ENCODE results near the gene PGAM5.
"Not testable (repeated sequence)": the region's sequence is repeated elsewhere in the genome, so short reads cannot be mapped to it uniquely, and the experiment has no call there.

Gene PGAM5

DNA sequence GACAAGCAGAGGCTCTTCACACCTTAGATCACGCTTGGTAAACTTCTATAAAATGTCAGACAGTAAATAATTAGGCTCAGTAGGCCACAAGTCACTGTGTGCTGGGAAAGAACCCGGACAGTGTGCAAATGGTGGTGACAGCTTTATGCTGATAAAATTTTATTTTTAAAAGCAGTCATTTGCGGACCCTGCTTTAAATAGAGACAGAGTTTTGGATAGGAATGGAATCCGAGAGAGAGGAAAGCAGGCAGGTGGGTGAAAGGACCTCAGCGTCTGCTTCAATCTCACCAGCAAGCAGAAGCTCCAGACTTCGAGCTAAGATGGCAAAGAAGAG, 29.6 kb downstream of the PGAM5 start:
- H3K36me3 Mint-ChIP-seq (ENCODE audit: low read depth): peaks cover 77% of the 10 kb centered on the region
- H3K27ac Mint-ChIP-seq: no peak overlapping the region
- H3K9me3 Mint-ChIP-seq: no peaks in the 10 kb centered on the region
- H3K4me3 Mint-ChIP-seq: no peak overlapping the region
- no peak for DNase-seq
- peaks cover 13% of the 10 kb centered on the region for H3K4me1 Mint-ChIP-seq
- H3K27me3 Mint-ChIP-seq: no peaks in the 10 kb centered on the region
- ATAC-seq: no peak

DNA sequence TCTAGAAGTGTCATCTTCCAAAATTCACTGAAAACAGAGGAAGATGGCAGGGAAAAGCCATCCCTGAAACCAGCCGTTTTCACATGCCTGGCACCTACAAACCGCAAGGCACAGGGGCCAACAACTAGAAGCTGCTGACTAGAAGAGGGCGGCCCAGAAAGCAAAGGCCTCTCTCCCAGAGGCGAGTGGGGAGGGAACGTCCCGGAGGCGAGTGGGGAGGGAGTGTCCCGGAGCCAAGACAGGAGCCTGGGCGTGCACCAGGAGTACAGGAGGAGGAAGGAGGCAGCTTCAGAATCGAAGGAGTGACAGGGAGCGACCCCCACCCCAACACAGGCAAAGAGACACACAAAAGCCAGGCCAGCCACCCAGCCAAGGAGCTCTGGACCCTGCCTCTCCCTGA, 30.0 kb downstream of the PGAM5 start:
- Mint-ChIP-seq H3K4me1 (peaks cover 13% of the 10 kb centered on the region), H3K9me3 (no peaks in the 10 kb centered on the region), H3K27ac (no peak overlapping the region), H3K4me3 (no peak overlapping the region), H3K27me3 (no peaks in the 10 kb centered on the region), H3K36me3 (ENCODE audit: low read depth) (peaks cover 77% of the 10 kb centered on the region)
- DNase-seq (no peak), ATAC-seq (no peak)

DNA sequence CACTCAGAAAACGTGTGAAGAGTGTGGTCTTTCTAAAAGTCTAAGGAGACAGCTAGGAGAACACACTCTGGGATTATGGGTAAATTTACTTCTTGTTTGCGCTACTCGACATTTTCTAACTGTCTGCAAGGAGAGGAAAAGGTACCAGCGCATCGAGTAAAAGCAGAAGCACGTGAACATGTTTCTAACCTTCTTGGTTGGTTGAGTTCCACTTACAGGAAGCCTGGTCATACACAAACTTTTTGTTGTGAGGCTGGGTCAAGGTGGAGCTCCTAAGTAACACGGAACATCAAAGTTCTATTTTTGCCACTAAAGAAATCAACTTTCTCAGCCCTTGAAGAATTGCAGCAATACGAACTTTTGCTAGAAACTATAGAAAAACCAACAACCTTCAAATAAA, 31.0 kb downstream of the PGAM5 start:
- no peaks in the 10 kb centered on the region for H3K9me3 Mint-ChIP-seq
- DNase-seq (no peak), ATAC-seq (no peak)
- H3K4me1 Mint-ChIP-seq: peaks cover 13% of the 10 kb centered on the region
- H3K4me3 Mint-ChIP-seq: no peak overlapping the region
- no peaks in the 10 kb centered on the region for H3K27me3 Mint-ChIP-seq
- H3K27ac Mint-ChIP-seq: peak overlapping the region; percentile 46
- peaks cover 79% of the 10 kb centered on the region for H3K36me3 Mint-ChIP-seq (ENCODE audit: low read depth)

DNA sequence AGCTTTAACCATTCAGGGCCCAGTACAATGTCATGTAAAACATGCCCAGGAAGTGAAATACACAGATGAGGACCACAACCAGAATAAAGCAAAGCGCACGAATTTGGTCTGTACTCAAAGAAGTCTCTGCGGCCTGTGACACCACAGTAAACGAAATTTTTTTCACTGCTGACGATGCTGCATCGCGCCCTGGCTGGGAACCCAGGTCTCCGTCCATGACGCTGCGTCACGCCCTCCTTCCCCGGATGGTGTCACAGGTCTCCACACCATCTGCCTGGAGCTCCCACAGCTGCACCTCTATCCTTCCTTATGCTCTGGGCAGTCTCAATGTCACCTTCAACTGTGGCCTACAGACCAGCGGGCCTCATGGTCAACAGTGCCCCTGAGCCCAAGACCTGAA, 33.2 kb downstream of the PGAM5 start:
- no peak for DNase-seq
- Mint-ChIP-seq H3K9me3 (no peaks in the 10 kb centered on the region), H3K36me3 (ENCODE audit: low read depth) (peaks cover 82% of the 10 kb centered on the region), H3K27ac (no peak overlapping the region), H3K27me3 (no peaks in the 10 kb centered on the region), H3K4me3 (no peak overlapping the region), H3K4me1 (peaks cover 13% of the 10 kb centered on the region)
- ATAC-seq: no peak

DNA sequence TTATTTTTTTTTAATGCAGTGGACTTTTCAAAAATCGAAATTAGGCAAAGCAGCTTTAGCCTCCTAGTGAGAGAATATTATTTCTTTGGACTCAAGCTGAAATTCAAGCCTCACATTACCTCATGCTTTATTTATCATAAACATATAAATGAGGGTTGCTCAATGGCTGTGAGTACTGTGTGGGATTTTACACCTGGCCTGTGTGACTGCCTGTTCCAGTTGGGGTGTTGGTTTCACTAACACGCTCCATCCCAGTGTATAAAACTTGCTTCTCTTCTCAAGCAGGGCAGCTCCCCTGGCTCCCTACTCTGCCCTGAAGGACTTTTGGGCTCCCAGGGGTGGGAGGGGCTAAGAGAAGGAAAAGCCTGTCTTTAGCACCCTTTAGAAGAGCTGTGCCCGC, 36.0 kb downstream of the PGAM5 start:
- no peaks in the 10 kb centered on the region for H3K27me3 Mint-ChIP-seq
- H3K4me1 Mint-ChIP-seq: peaks cover 13% of the 10 kb centered on the region
- DNase-seq (no peak), ATAC-seq (no peak)
- H3K36me3 Mint-ChIP-seq (ENCODE audit: low read depth): peaks cover 68% of the 10 kb centered on the region
- no peak overlapping the region for H3K4me3 Mint-ChIP-seq
- H3K27ac Mint-ChIP-seq: no peak overlapping the region
- no peaks in the 10 kb centered on the region for H3K9me3 Mint-ChIP-seq

DNA sequence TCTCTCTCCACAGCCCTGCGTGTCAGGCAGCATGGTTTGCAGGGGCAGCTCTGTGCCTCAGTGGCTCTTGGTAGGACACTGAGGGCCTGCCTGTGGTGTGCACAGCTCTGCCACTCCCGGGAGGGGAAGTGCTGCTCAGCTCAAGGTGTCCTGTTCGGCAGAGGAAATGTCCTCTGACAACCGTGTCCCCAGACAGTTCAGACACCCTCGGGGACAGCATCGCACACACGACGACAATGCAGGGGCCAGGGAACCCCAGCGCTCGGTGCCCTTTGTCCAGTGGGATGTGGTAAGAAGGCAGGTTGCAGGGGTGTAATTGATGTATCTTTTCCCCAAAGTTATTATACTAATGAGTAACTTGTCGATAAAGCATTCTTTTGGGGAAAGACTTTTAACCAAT, 36.8 kb downstream of the PGAM5 start:
- Mint-ChIP-seq H3K4me3 (no peak overlapping the region), H3K9me3 (no peaks in the 10 kb centered on the region), H3K27me3 (no peaks in the 10 kb centered on the region), H3K4me1 (peaks cover 13% of the 10 kb centered on the region), H3K36me3 (ENCODE audit: low read depth) (peaks cover 63% of the 10 kb centered on the region), H3K27ac (no peak overlapping the region)
- no peak for DNase-seq
- ATAC-seq: no peak

DNA sequence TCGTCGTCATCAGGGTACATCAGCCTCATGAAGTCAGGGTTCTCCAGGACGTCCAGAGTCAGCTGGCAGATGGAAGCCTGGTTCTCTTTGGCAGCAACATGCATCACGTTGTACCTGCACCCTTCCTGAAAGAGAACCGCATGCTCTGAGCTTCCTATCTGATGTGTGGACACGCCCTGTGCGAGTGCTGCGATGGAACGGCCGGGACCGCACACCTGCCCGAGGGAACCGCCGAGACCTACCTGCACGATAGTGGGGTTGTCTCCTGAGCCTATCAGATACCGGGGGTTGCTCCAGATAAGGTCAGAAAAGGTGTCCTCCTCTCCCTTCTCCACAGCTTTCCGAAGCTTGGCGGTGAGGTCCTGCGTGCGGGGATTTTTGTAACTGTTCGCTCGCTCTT, 37.3 kb downstream of the PGAM5 start:
- Mint-ChIP-seq H3K36me3 (ENCODE audit: low read depth) (peaks cover 61% of the 10 kb centered on the region), H3K9me3 (no peaks in the 10 kb centered on the region), H3K27ac (no peak overlapping the region), H3K4me1 (peaks cover 8% of the 10 kb centered on the region), H3K27me3 (no peaks in the 10 kb centered on the region), H3K4me3 (no peak overlapping the region)
- ATAC-seq: no peak
- no peak for DNase-seq

DNA sequence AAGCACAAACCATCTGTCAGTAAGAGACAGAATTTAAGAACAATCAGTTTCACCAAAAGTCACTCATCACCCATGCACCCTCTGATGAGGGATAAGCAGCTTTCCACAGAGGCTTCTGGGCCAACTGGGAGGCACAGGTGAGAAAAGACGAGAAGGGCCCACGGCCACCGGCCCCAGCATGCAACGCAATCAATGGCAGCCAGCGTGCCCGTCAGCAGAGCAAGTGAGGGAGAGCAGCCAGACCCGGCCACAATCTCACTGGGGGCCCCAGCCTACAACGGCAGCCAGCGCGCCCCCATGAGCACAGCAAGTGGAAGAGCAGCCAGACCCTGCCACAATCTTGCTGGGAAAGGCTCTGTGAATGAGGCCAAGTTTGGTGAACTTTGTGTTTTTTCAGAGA, 37.7 kb downstream of the PGAM5 start:
- Mint-ChIP-seq H3K27me3 (no peaks in the 10 kb centered on the region), H3K4me3 (no peak overlapping the region), H3K9me3 (no peaks in the 10 kb centered on the region), H3K4me1 (peaks cover 5% of the 10 kb centered on the region), H3K36me3 (ENCODE audit: low read depth) (peaks cover 57% of the 10 kb centered on the region), H3K27ac (no peak overlapping the region)
- ATAC-seq (no peak), DNase-seq (no peak)

DNA sequence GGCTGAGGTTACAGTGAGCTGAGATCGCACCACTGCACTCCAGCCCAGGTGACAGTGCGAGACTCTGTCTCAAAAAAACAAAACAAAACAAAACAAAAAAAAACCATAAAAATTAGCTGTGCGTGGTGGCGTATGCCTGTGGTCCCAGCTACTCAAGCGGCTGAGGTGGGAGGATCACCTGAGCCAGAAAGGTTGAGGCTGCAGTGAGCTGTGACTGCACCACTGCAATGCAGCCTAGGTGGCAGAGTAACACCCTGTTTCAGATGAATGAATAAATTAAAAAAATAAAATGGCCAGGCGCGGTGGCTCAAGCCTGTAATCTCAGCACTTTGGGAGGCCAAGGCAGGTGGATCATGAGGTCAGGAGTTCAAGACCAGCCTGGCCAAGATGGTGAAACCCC, 43.0 kb downstream of the PGAM5 start:
- not testable (repeated sequence) for H3K27me3 Mint-ChIP-seq, H3K9me3 Mint-ChIP-seq, ATAC-seq, H3K4me1 Mint-ChIP-seq, H3K27ac Mint-ChIP-seq, H3K4me3 Mint-ChIP-seq, DNase-seq
- H3K36me3 Mint-ChIP-seq (ENCODE audit: low read depth): peaks cover 45% of the 10 kb centered on the region

DNA sequence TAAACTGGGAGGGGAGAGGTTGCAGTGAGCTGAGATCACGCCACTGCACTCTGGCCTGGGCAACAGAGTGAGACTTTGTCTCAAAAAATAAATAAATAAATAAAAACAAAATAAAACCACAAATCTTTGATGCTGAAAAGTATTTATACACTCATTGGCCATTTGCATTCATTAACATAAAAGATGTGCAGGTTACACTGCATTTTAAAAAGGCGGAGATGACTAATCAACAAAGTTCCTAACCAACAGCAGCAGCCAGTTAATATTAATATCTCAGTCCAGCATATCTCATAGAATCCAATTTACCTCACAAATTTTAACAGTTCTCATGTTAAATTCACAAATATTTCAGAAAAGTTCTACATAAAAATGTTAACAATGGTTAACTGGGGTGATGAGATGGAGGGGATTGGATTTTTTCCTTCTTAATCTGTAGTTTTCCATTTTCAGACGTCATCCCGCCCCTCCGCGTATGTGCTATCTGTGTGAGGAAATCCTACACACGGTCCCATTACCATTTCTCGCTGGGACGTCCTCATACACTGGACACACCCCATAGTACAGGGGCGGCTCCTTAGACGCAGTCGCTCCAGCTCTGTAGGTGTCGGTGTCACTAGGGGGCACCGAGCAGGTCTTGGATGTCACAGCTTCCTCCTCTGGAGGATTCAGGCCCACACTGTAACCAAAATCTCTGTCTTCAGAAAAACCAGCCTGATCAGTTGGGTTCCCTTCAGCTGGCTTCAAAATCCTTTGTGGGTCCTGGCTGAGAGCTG, 43.7 kb downstream of the PGAM5 start:
- H3K4me3 Mint-ChIP-seq: no peak overlapping the region

DNA sequence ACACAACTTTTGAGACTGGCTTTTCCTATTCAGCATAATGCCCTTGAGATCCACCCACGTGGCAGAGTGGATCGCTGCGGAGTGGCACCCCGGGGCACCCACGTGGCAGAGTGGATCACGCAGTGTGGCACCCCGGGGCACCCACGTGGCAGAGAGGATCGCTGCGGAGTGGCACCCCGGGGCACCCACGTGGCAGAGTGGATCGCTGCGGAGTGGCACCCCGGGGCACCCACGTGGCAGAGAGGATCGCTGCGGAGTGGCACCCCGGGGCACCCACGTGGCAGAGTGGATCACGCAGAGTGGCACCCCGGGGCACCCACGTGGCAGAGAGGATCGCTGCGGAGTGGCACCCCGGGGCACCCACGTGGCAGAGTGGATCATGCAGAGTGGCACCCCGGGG, 48.2 kb downstream of the PGAM5 start:
- H3K27me3 Mint-ChIP-seq, H3K4me3 Mint-ChIP-seq, H3K27ac Mint-ChIP-seq, H3K9me3 Mint-ChIP-seq, DNase-seq, ATAC-seq: not testable (repeated sequence)
- H3K4me1 Mint-ChIP-seq: peaks cover 30% of the 10 kb centered on the region
- peaks cover 44% of the 10 kb centered on the region for H3K36me3 Mint-ChIP-seq (ENCODE audit: low read depth)

More for the DNA sequence above, 43.7 kb downstream of the PGAM5 start:
- Mint-ChIP-seq H3K9me3 (no peaks in the 10 kb centered on the region), H3K27ac (no peak overlapping the region), H3K36me3 (ENCODE audit: low read depth) (peaks cover 47% of the 10 kb centered on the region), H3K4me1 (peaks cover 6% of the 10 kb centered on the region), H3K27me3 (no peaks in the 10 kb centered on the region)
- ATAC-seq: no peak
- DNase-seq: no peak

DNA sequence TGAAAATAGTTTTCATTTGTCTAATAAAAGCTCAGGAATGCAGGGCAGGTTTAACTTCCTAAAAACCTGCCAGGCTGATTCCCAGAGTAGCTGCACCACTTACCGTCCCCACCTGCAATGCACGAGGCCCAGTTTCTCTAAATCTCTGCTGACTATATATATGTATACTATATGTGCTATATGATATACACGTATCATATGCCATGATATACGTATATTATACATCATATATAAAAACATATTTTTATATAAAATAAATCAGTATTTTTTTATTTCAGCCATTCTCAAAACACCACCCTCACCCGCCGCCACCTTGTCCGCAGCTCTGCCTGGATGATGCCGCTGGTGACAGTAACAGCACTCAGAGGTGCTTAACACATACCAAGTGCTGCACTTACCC, 48.7 kb downstream of the PGAM5 start:
- peaks cover 30% of the 10 kb centered on the region for H3K4me1 Mint-ChIP-seq
- no peak for ATAC-seq
- H3K27ac Mint-ChIP-seq: peak overlapping the region; percentile 100
- peaks cover 42% of the 10 kb centered on the region for H3K36me3 Mint-ChIP-seq (ENCODE audit: low read depth)
- DNase-seq: no peak
- peaks cover 2% of the 10 kb centered on the region for H3K27me3 Mint-ChIP-seq
- H3K4me3 Mint-ChIP-seq: peak overlapping the region; percentile 100
- no peaks in the 10 kb centered on the region for H3K9me3 Mint-ChIP-seq

DNA sequence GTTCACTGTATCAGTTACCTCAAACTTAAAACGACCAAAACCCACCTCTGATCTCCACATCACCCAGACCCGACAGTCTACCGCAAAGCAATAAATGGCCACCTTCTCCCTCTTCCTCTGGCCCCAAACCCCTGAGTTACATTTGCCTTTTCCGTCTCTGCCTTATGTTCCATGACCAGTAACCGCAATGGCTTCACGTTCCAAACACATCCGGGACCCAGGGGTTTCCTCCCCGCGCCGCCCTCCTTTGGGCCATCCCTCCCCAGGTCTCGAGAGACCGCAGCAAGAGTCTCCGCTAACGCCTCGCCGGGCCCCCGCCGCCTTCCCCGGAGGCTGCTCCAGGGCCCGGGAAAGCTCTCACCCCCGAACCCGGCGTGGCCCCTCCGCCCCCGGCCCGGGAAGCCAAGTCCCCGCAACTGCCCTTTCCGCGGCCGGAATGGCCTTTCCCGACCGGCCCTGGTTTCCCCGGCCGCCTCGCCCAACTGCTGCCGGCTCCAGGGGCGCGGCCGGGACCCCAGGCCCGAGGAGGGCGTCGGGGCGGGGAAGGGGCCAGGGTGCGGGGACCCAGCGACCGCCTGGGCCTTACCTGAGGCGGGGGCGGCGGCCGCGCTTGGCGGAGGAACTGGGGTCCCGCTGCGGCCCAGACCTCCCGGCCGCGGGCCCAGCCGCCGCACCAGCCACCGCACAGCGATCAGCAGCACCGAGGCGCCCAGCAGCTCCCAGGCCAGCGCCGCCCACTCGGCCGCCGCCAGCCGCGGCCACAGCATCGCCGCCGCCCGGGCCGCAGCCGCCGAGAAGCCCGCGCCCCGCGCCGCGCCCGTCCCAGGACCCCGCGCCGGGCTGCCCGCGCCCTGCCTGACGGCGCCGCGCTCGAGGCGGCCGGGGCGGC, 50.6 kb downstream of the PGAM5 start, which contains the start of gene ANKLE2:
TSS of gene ANKLE2 (minus strand) at position 801 of the 889 bp plus-strand sequence. CDS start at position 767, 34 bp downstream.
- peak; percentile 78 for DNase-seq
- H3K36me3 Mint-ChIP-seq (ENCODE audit: low read depth): peaks cover 35% of the 10 kb centered on the region
- H3K9me3 Mint-ChIP-seq: no peaks in the 10 kb centered on the region
- peak; percentile 52 for ATAC-seq
- H3K27me3 Mint-ChIP-seq: peaks cover 2% of the 10 kb centered on the region
- peak within 1 kb of the TSS; percentile 100 for H3K4me3 Mint-ChIP-seq
- peaks cover 37% of the 10 kb centered on the region for H3K4me1 Mint-ChIP-seq
- peak within 1 kb of the TSS; percentile 100 for H3K27ac Mint-ChIP-seq

DNA sequence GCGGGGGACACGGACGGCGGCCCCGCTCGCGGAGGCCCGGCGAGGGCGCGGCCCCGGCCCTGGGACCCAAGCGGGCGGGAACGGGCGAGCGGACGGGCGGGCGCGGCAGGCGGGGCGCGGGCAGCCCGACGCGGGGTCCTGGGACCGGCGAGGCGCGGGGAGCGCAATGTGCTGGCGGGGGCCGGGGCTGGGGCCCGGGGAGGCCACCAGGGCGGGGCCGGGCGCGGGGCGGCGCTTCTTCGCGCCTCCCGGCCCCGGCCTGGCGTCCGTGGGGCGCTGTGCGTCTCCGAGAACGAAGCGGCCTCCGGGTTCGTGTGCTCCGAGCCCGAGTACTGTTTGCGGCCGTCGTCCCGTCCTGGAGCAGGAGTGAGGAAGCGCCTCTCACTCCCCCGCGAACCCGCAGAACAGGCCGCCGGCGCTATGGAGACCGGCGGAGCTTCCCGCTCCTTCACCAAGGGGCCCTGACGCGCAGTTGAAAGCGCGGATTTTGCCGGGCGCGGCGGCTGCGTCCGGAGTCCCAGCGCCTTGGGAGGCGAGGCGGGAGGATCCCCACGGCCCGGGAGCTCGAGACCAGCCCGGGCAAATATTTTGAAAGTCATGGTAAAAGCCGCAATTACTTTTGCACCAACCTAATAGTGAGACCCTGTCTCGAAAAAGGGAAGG, 51.4 kb downstream of the PGAM5 start:
- Mint-ChIP-seq H3K36me3 (ENCODE audit: low read depth) (peaks cover 29% of the 10 kb centered on the region), H3K4me1 (peaks cover 36% of the 10 kb centered on the region), H3K27ac (peak overlapping the region; percentile 83), H3K4me3 (peak overlapping the region; percentile 76), H3K27me3 (peaks cover 2% of the 10 kb centered on the region), H3K9me3 (no peaks in the 10 kb centered on the region)
- ATAC-seq: peak; percentile 85
- DNase-seq: peak; percentile 87
